HepG2 (cell line): ENCODE results near the gene PRTN3. TPM values are rescaled to one million over a fixed set of nuclear protein-coding genes. Genes with fewer than 3 reads are reported as not detected.

Experiments
- ATAC-seq: fragments of 200-7000 bp; cut with Tn5 transposase; 3 replicates; pipeline ENCODE4 v1.9.1; 2020; ENCODE audit warnings: mild to moderate bottlenecking, moderate library complexity
- BruUV-seq: library from RNA; stranded (reverse); fragments of 400-500 nt; replicated peaks from 2 replicates; lab custom pipeline; 2021; lab: Mats Ljungman, UMichigan
- CTCF ChIA-PET: fragments of 300-600 bp; formaldehyde crosslinking; extraction: SDS; loops from one replicate; lab custom pipeline; 2021; ENCODE audit warnings: low total read pairs, inconsistent platforms, low intra/inter-chr PET ratio; lab: Yijun Ruan, JAX
- POLR2A ChIA-PET: fragments of 350-600 bp; sonication (Branson Sonifier 250); formaldehyde crosslinking; loops from one replicate; lab custom pipeline; 2020; ENCODE audit warnings: antibody characterized with exemption, inconsistent platforms; lab: Yijun Ruan, JAX
- DNase-seq: peaks from one replicate; pipeline ENCODE4 v3.0.0-alpha.2; 2015; ENCODE audit warnings: low spot score
- FAIRE-seq: peaks from 3 replicates; lab custom pipeline; 2011; peaks lifted over from hg19 to GRCh38; lab: Jason Lieb, UNC
- H2AFZ ChIP-seq: one replicate; pipeline ENCODE4 v1.6.1; 2011; ENCODE audit warnings: low read length, inconsistent platforms
- H3K27ac ChIP-seq: fragments of 300-600 bp; 3 replicates; pipeline ENCODE4 v1.8.0; 2011; ENCODE audit warnings: mixed run types, mild to moderate bottlenecking, mixed read lengths, low read length, inconsistent platforms; ENCODE audit not compliant: insufficient read depth; ENCODE audit errors: extremely low read length
- H3K27me3 ChIP-seq, 2 experiments: fragments of 200-600 bp in 1 of 2; 2 replicates in 1 of 2; 3 replicates in 1 of 2; pipeline versions ENCODE4 v1.6.0 to v1.8.0; 2011; ENCODE audit warnings: low read length in 2 of 2, mild to moderate bottlenecking in 2 of 2, moderate library complexity in 2 of 2, inconsistent platforms in 1 of 2; ENCODE audit not compliant: insufficient read depth in 2 of 2, control insufficient read depth in 1 of 2
- H3K36me3 ChIP-seq, 2 experiments: fragments of 200-600 bp in 1 of 2; replicated peaks in 1 of 2; 2 replicates in 1 of 2; 3 replicates in 1 of 2; pipeline versions ENCODE4 v1.5.1 to v1.8.0; 2011; ENCODE audit warnings: low read length in 2 of 2, inconsistent platforms in 1 of 2; ENCODE audit not compliant: insufficient read depth in 2 of 2, control insufficient read depth in 1 of 2
- H3K4me1 ChIP-seq: 2 replicates; pipeline ENCODE4 v1.5.1; 2012; ENCODE audit warnings: low read length, inconsistent platforms; ENCODE audit not compliant: insufficient read depth
- H3K4me2 ChIP-seq: 2 replicates; pipeline ENCODE4 v1.6.0; 2011; ENCODE audit warnings: low read depth, low read length, inconsistent platforms
- H3K4me3 ChIP-seq, 3 experiments: fragments of 200-600 bp in 1 of 3; sonication (generic), shearing (Covaris generic) in 1 of 3; replicated peaks in 1 of 3; 2 replicates each; pipeline ENCODE4 v1.5.1; 2011 to 2016; ENCODE audit warnings: low read length in 3 of 3, inconsistent platforms in 2 of 3, low read depth in 2 of 3, mild to moderate bottlenecking in 2 of 3, control low read depth in 1 of 3, mixed read lengths in 1 of 3; ENCODE audit not compliant: insufficient read depth in 1 of 3
- H3K79me2 ChIP-seq: one replicate; pipeline ENCODE4 v1.6.1; 2011; ENCODE audit warnings: low read length, inconsistent platforms; ENCODE audit not compliant: insufficient read depth
- H3K9ac ChIP-seq: 2 replicates; pipeline ENCODE4 v1.6.0; 2011; ENCODE audit warnings: mild to moderate bottlenecking, low read depth, low read length, inconsistent platforms; ENCODE audit not compliant: insufficient read depth
- H3K9me3 ChIP-seq: 2 replicates; pipeline ENCODE4 v1.5.1; 2012; ENCODE audit warnings: mild to moderate bottlenecking, low read length
- H4K20me1 ChIP-seq: 2 replicates; pipeline ENCODE4 v1.6.0; 2011; ENCODE audit warnings: inconsistent platforms, mild to moderate bottlenecking, low read length, moderate library complexity; ENCODE audit not compliant: insufficient read depth
- AGO2 ChIP-seq: fragments of 200-400 bp; formaldehyde crosslinking; optimal IDR thresholded peaks from 2 replicates; pipeline ENCODE3; 2017; ENCODE audit warnings: mild to moderate bottlenecking, low read depth, low read length, moderate library complexity
- HOXA9 ChIP-seq: sonication (generic); formaldehyde crosslinking; IDR thresholded peaks from 2 replicates; pipeline ENCODE4 v1.8.1; 2022; ENCODE audit warnings: missing genetic modification reagents, mild to moderate bottlenecking, moderate library complexity, borderline replicate concordance
- KLF12 ChIP-seq: sonication (generic); formaldehyde crosslinking; IDR thresholded peaks from 2 replicates; pipeline ENCODE4 v1.4.0; 2020; ENCODE audit warnings: missing genetic modification reagents, borderline replicate concordance
- POLR2A ChIP-seq, 2 experiments: IDR thresholded peaks; 2 replicates each; pipeline ENCODE4 v1.6.1; 2011; ENCODE audit warnings: low read depth in 2 of 2, low read length in 2 of 2, mild to moderate bottlenecking in 1 of 2, moderate library complexity in 1 of 2; ENCODE audit not compliant: insufficient read depth in 1 of 2
- RAD51 ChIP-seq: fragments of 450-650 bp; IDR thresholded peaks from 2 replicates; pipeline ENCODE4 v1.6.1; 2016; ENCODE audit warnings: borderline replicate concordance
- RBFOX2 ChIP-seq: fragments of 200-400 bp; formaldehyde crosslinking; IDR thresholded peaks from 2 replicates; pipeline ENCODE4 v1.6.1; 2017; ENCODE audit warnings: low read depth, mild to moderate bottlenecking, low read length
- SRSF9 ChIP-seq: fragments of 200-400 bp; formaldehyde crosslinking; IDR thresholded peaks from 2 replicates; pipeline ENCODE4 v1.6.1; 2018; ENCODE audit warnings: borderline replicate concordance, mild to moderate bottlenecking, low read depth, low read length; ENCODE audit not compliant: insufficient read depth, poor library complexity, severe bottlenecking
- ZNF678 ChIP-seq: sonication (generic); formaldehyde crosslinking; IDR thresholded peaks from 2 replicates; pipeline ENCODE4 v1.4.0; 2020; ENCODE audit warnings: mild to moderate bottlenecking, missing genetic modification reagents
- ZNF773 ChIP-seq: sonication (generic); formaldehyde crosslinking; IDR thresholded peaks from 2 replicates; pipeline ENCODE4 v1.4.0; 2020; ENCODE audit warnings: missing genetic modification reagents, borderline replicate concordance
- ZNF839 ChIP-seq: sonication (generic); formaldehyde crosslinking; IDR thresholded peaks from 2 replicates; pipeline ENCODE4 v1.4.0; 2020; ENCODE audit warnings: missing genetic modification reagents, mild to moderate bottlenecking, borderline replicate concordance
- WGBS: methylation state at CpG from one replicate; pipeline ENCODE4 v1.1.6; 2017; ENCODE audit warnings: low lambda C conversion rate; 5-methylcytosine and 5-hydroxymethylcytosine counted together
- in situ Hi-C: cut with HindIII; loops from 2 replicates; pipeline ENCODE4 v1.10.0; 2017; ENCODE audit warnings: low pct_unique_long_range_greater_than_20kb; ENCODE audit not compliant: extremely low pct_ligation_motif_present
- intact Hi-C: fragments of 100-400 bp; cut with micrococcal nuclease; formaldehyde crosslinking; loops from one replicate; pipeline ENCODE4 v1.10.0; 2022; ENCODE audit not compliant: unreplicated experiment
- polyA plus RNA-seq, 8 experiments: library from polyadenylated mRNA; depleted of rRNA in 3 of 8; stranded (reverse) in 7 of 8; unstranded in 1 of 8; fragments of >200 nt; fragmentation: Illumina TruSeq in 4 of 8; extraction: Trizol in 4 of 8; gene quantifications; 2 replicates each; pipeline versions ENCODE4 v1.2.1 to v1.2.3, GENCODE V29; 2011 to 2016; ENCODE audit warnings: low read depth in 4 of 8, missing spikeins in 1 of 8, mixed read lengths in 1 of 8; ENCODE audit not compliant: insufficient read depth in 1 of 8
- total RNA-seq, 5 experiments: library from RNA; depleted of rRNA; stranded (reverse); fragments of >200 nt; fragmentation: Illumina TruSeq; extraction: Trizol; gene quantifications; 2 replicates each; pipeline ENCODE4 v1.2.3, GENCODE V29; 2016; ENCODE audit warnings: low read depth in 1 of 5
- TF ChIP-seq, protein P1 (sequence below): sonication (generic); formaldehyde crosslinking; IDR thresholded peaks from 2 replicates; pipeline ENCODE4 v1.9.0; 2022; ENCODE audit warnings: missing genetic modification reagents, mild to moderate bottlenecking, borderline replicate concordance

The PRTN3 gene
- total and polyA plus RNA-seq, 2 of the 13 experiments (the other 11 are each of a cell fraction or from before 2014, with no cell fraction given): not detected

DNA sequence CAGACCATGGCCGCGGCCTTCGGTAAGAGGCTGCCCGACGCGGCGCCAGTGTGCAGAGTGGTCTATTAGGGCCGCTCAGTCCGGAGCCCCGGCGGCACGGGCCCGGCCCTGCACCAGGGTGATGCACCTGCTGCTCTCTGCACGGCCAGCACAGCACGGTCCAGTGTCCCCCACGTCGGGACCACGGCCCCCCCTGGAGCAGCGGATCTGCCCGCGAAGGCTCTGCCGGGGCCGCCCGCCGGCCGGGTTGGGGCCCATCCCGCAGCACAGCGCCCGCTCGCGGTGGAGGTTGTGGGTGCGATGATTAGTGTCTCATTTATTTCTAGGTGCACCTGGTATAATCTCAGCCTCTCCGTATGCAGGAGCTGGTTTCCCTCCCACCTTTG, 35.6 kb upstream of the PRTN3 start:
- Histone ChIP-seq H3K27me3 (no peaks in the 10 kb centered on the region), H3K9me3 (no peaks in the 10 kb centered on the region), H3K79me2 (peaks cover 73% of the 10 kb centered on the region), H2AFZ (no peak overlapping the region), H3K4me2 (no peak overlapping the region), H4K20me1 (peaks cover 86% of the 10 kb centered on the region), H3K4me3 (no peak overlapping the region), H3K27ac (no peak overlapping the region), H3K4me1 (peaks cover 25% of the 10 kb centered on the region), H3K9ac (no peak overlapping the region), H3K36me3 (peaks cover 57 to 96% of the 10 kb centered on the region in 2 experiments; a peak in 4 of 5 replicates)
- ATAC-seq (no peak; the same call in 2 of the 3 replicates), DNase-seq (no peak), FAIRE-seq (no peak)
- no TSS peak for BruUV-seq
- TF ChIP-seq KLF12: no peak
- TF ChIP-seq POLR2A (IDR thresholded peaks at IDR 0.05; ENCODE audit: insufficient read depth in 1 of 2, low read depth in 2 of 2, low read length in 2 of 2): peak in 1 of 2 experiments; percentile 4; a peak in 1 of 4 replicates
- no peak for TF ChIP-seq SRSF9
- no peak for TF ChIP-seq ZNF678 (CRISPR knock-in tag)
- TF ChIP-seq, protein P1, sequence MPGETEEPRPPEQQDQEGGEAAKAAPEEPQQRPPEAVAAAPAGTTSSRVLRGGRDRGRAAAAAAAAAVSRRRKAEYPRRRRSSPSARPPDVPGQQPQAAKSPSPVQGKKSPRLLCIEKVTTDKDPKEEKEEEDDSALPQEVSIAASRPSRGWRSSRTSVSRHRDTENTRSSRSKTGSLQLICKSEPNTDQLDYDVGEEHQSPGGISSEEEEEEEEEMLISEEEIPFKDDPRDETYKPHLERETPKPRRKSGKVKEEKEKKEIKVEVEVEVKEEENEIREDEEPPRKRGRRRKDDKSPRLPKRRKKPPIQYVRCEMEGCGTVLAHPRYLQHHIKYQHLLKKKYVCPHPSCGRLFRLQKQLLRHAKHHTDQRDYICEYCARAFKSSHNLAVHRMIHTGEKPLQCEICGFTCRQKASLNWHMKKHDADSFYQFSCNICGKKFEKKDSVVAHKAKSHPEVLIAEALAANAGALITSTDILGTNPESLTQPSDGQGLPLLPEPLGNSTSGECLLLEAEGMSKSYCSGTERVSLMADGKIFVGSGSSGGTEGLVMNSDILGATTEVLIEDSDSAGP: 0 out of 2 replicates have a peak, but pooled peaks have one; percentile 27
- peak; percentile 69 for TF ChIP-seq AGO2
- 0 out of 2 replicates have a peak, but pooled peaks have one; percentile 29 for TF ChIP-seq HOXA9
- TF ChIP-seq RAD51: no peak
- no peak for TF ChIP-seq ZNF773 (CRISPR knock-in tag)
- TF ChIP-seq RBFOX2: peak; percentile 32
- no peak for TF ChIP-seq ZNF839 (CRISPR knock-in tag)
- in situ Hi-C loops: no loop called here
- CTCF ChIA-PET: no interaction called here
- POLR2A ChIA-PET: no interaction called here
- intact Hi-C loops: no loop called here
- WGBS: 80% methylated on average over 2 of the region's 33 CpGs
